ENCODE data around the gene ADCK2.

- no peak for TF ChIP-seq SUZ12 (IDR thresholded peaks at IDR 0.05)
- no peak for TF ChIP-seq L3MBTL2 (conservative IDR thresholded peaks at IDR 0.05)
- TF ChIP-seq PKNOX1 (IDR thresholded peaks at IDR 0.05) = no peak
- TF ChIP-seq ELF4 (IDR thresholded peaks at IDR 0.05) = no peak
- no peak for TF ChIP-seq TARDBP (IDR thresholded peaks at IDR 0.05)
Observed at GRCh38 chr7:140685407-140686087, 12.8 kb downstream of the ADCK2 start.

All from HEK293T (cell line).